Activated T-cell treated with anti-CD3 and anti-CD28 coated beads, Interleukin-2, amount 50 U/mL, for 48 hours (primary cell): ENCODE data around the gene ARSB.
"Not testable (repeated sequence)": the region's sequence is repeated elsewhere in the genome, so short reads cannot be mapped to it uniquely, and the experiment has no call there.

Experiments used
- DNase-seq, 2 experiments: peaks; one replicate each; pipeline ENCODE4 v3.0.0-alpha.2; 2020

ARSB gene

GRCh38 chr5:78771260-78772205, 213.6 kb downstream of the ARSB start:
- DNase-seq: no peak

- no peak for DNase-seq
These were observed 216.2 kb downstream of the ARSB start for GRCh38 chr5:78768781-78769380.

GRCh38 chr5:78766412-78766762, 218.7 kb downstream of the ARSB start:
- DNase-seq: no peak

- DNase-seq: no peak
These were observed 219.2 kb downstream of the ARSB start for GRCh38 chr5:78765756-78766411.

DNA sequence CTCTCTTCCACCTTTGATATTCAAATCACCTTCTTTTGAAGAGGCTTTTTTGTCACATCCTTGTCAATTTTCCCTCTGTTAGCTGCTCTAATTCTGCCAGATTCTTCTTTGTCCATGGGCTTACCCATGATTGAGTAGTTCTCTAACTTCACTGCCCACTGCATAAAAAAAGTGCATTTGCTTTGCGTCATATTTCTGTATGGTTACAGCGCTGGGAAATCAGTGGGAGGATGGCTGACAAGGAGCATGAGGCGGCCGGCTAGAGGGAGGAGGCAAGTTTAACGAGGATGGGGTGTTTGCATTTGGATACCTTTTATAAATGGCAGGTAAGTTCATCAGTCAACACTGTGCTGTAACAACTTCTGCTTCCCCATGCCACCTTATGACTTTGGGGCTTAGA, 220.0 kb downstream of the ARSB start:
- DNase-seq: no peak

- DNase-seq: no peak
These were observed 221.4 kb downstream of the ARSB start for GRCh38 chr5:78763659-78764189.

DNA sequence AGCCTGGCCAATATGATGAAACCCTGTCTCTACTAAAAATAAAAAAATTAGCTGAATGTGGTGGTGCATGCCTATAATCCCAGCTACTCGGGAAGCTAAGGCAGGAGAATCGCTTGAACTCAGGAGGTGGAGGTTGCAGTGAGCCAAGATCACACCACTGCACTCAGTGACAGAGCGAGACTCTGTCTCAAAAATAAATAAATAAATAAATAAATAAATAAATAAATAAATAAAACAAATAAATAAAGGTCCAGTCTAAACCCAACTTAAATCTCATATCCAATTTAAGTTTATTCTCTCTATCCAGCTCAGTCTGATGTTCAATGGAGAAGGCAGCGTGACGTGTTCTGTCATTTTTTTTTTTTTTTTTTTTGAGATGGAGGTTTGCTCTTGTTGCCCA, 222.4 kb downstream of the ARSB start:
- DNase-seq: not testable (repeated sequence)

- DNase-seq: no peak
These were observed 223.3 kb downstream of the ARSB start for GRCh38 chr5:78761840-78762239.

GRCh38 chr5:78760770-78761169, 224.3 kb downstream of the ARSB start:
- DNase-seq: no peak

- DNase-seq: no peak
These were observed 224.7 kb downstream of the ARSB start for GRCh38 chr5:78760366-78760765.

- DNase-seq: no peak
These were observed 226.8 kb downstream of the ARSB start for GRCh38 chr5:78758169-78758839.

DNA sequence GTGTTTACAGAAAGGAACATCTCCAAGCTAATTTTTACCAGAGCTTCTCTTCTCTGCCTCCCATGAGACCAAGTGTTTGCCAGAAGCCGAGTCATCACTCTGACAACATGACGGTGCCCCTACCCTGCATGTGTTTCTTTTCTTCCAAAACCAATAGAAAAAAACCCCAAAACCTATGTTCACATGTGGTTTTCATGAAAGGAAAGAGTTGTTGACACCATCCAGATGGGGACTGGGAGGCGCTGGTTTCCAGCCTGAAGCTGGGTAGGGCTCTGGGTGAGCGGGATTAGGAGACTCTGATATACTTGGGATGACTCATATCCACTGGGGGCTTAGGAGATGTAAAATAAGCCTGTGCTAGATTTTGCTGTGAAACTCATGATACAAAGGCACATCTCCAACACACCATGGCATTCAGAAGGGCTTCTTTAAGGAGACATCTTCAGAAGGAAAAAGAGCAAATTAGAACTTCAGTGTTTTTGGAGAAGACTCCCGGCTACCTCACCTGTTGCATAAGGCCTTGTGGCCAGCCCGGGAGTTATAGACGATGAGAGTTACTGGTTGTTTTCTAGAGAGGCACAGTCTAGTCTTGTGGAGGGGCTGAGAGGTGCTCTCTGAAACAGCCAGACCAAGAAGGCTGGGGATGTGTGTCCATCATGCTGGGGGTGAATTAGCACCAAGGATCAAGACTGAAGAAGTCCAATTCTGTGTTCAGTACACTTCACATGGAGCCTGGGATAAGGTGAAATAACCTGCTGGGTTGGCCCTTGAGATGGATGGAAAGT, 227.6 kb downstream of the ARSB start:
- DNase-seq: peak; percentile 18 to 21

GRCh38 chr5:78756858-78757257, 228.3 kb downstream of the ARSB start:
- DNase-seq: no peak

- no peak for DNase-seq
These were observed 229.2 kb downstream of the ARSB start for GRCh38 chr5:78755822-78756429.

GRCh38 chr5:78754655-78755054, 230.5 kb downstream of the ARSB start:
- no peak for DNase-seq

- DNase-seq: no peak
These were observed 232.0 kb downstream of the ARSB start for GRCh38 chr5:78753093-78753531.

DNA sequence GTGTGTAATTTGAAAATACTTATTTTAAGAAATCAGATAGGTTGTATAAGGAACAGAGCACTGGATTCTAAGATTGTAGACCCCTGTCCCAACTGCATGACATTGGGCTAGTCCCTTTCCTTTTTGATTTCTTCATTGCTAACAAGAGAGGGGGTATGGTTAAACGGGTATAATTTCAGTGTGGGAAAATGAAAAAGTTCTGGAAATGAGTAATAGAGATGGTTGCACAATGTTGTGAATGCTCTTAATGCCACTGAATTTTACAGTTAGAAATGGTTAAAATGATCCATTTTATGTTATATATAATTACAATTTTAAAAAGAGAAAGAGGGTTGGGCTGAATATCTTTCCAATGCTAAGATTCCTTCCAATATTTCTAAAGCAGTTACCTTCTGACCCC, 233.2 kb downstream of the ARSB start:
- DNase-seq: no peak

DNA sequence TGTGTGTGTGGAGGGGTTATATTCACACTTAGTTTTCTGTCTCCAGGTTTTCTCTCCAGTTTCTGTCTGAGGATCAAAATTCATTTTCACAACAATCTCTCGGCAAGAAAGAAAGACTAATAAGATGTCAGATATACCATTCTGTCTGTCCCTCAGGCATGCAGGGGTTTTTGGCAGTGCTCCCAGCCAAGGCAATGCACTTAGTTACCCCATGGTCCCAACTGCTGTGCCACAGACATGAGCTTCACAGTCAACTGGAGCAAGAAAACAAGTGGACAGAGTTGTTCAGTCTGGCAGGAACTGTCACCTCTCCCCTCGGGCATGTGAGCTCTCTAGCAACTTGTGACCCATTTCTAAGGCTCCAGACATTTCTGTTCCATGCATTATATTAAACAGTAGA, 234.8 kb downstream of the ARSB start:
- no peak for DNase-seq

GRCh38 chr5:78747705-78748359, 237.3 kb downstream of the ARSB start:
- DNase-seq: no peak

DNA sequence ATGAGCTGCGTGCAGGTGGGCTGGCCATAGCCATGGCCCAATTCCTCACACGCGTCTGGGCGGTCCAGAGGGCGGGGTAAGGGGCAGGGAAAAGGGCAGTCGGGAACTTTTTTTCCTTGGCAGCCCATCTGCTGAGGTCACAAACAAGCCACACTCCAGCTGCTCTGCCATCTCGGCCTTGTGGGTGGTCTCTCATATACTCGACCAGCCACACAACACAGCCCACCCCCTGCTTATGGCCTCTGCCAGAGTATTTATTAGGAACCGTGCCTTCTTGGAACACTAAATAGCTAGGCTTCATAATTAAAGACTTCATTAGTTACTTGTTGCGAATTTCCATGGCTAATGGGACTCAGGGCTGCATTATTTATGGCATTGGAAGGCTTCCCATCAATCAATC, 238.1 kb downstream of the ARSB start:
- DNase-seq: no peak
